GM21619 (cell line): ENCODE data around the gene PGR.
"Not testable (repeated sequence)": the region's sequence is repeated elsewhere in the genome, so short reads cannot be mapped to it uniquely, and the experiment has no call there.

Experiments
- ATAC-seq: cut with Tn5 transposase; IDR thresholded peaks from one replicate; pipeline ENCODE4 v1.9.1; 2021; ENCODE audit not compliant: unreplicated experiment

PGR gene

GRCh38 chr11:101013702-101014101, 115.9 kb downstream of the PGR start:
- ATAC-seq = not testable (repeated sequence)

GRCh38 chr11:101011881-101012280, 117.7 kb downstream of the PGR start:
- ATAC-seq = no peak

- no peak for ATAC-seq
Observed at GRCh38 chr11:101010899-101011298, 118.7 kb downstream of the PGR start.

- no peak for ATAC-seq
Observed at GRCh38 chr11:101009690-101010055, 119.9 kb downstream of the PGR start.

- no peak for ATAC-seq
Observed at GRCh38 chr11:101008961-101009689, 120.5 kb downstream of the PGR start.

GRCh38 chr11:101003468-101003867, 126.1 kb downstream of the PGR start:
- ATAC-seq = peak; percentile 46

GRCh38 chr11:100999756-101000155, 129.9 kb downstream of the PGR start:
- ATAC-seq = no peak

- ATAC-seq = no peak
Observed at GRCh38 chr11:100994966-100995365, 134.6 kb downstream of the PGR start.

GRCh38 chr11:100991541-100991940, 138.1 kb downstream of the PGR start:
- ATAC-seq = no peak

GRCh38 chr11:100990931-100991330, 138.7 kb downstream of the PGR start:
- no peak for ATAC-seq

GRCh38 chr11:100984668-100985067, 144.9 kb downstream of the PGR start:
- ATAC-seq = no peak

- ATAC-seq = no peak
Observed at GRCh38 chr11:100981196-100981824, 148.3 kb downstream of the PGR start.

GRCh38 chr11:100980156-100980555, 149.5 kb downstream of the PGR start:
- no peak for ATAC-seq
